IPS DF 6.9 (cell line): ENCODE measurements around the gene BCAS1.

ENCODE experiments used
- DNase-seq: peaks from one replicate; pipeline ENCODE4 v3.0.0-alpha.2; 2013; ENCODE audit warnings: low read depth, low spot score
- H3K27ac ChIP-seq: one replicate; pipeline ENCODE4 v1.5.1; 2013; ENCODE audit warnings: low read length, control low read depth
- H3K27me3 ChIP-seq: 2 replicates; pipeline ENCODE4 v1.6.1; 2013; ENCODE audit warnings: mild to moderate bottlenecking, low read length; ENCODE audit not compliant: control insufficient read depth, insufficient read depth
- H3K36me3 ChIP-seq: 2 replicates; pipeline ENCODE4 v1.6.1; 2013; ENCODE audit warnings: low read length; ENCODE audit not compliant: control insufficient read depth, insufficient read depth
- H3K4me1 ChIP-seq: 2 replicates; pipeline ENCODE4 v1.6.1; 2013; ENCODE audit warnings: low read length; ENCODE audit not compliant: control insufficient read depth, insufficient read depth
- H3K4me3 ChIP-seq: 2 replicates; pipeline ENCODE4 v1.5.1; 2013; ENCODE audit warnings: mild to moderate bottlenecking, low read length
- H3K9me3 ChIP-seq: 2 replicates; pipeline ENCODE4 v1.6.1; 2013; ENCODE audit warnings: low read length, inconsistent platforms; ENCODE audit not compliant: control insufficient read depth, insufficient read depth
- WGBS: extraction: QIAGEN DNeasy Blood & Tissue Kit; methylation state at CpG from one replicate; pipeline ENCODE4 v1.1.7; 2013; ENCODE audit warnings: mixed read lengths, missing lambda C conversion rate; ENCODE audit not compliant: insufficient read length, insufficient coverage; 5-methylcytosine and 5-hydroxymethylcytosine counted together

Gene BCAS1

GRCh38 chr20:54110457-54110856, 40.1 kb upstream of the BCAS1 start:
- H3K36me3 ChIP-seq: no peaks in the 10 kb centered on the region
- no peak for DNase-seq
- no peaks in the 10 kb centered on the region for H3K27me3 ChIP-seq
- H3K4me3 ChIP-seq: no peak overlapping the region
- no peaks in the 10 kb centered on the region; the same call in 1 of the 2 replicates for H3K9me3 ChIP-seq
- no peaks in the 10 kb centered on the region for H3K4me1 ChIP-seq
- H3K27ac ChIP-seq: no peak overlapping the region
- no CpG with 5 or more reads among the region's 3 CpGs for WGBS

- Histone ChIP-seq H3K9me3 (no peaks in the 10 kb centered on the region; the same call in 1 of the 2 replicates), H3K36me3 (no peaks in the 10 kb centered on the region), H3K4me1 (no peaks in the 10 kb centered on the region), H3K4me3 (no peak overlapping the region), H3K27me3 (no peaks in the 10 kb centered on the region), H3K27ac (no peak overlapping the region)
- no peak for DNase-seq
Measured at GRCh38 chr20:54110041-54110440, 39.6 kb upstream of the BCAS1 start.

GRCh38 chr20:54108817-54109216, 38.4 kb upstream of the BCAS1 start:
- H3K27ac ChIP-seq: no peak overlapping the region
- H3K27me3 ChIP-seq: no peaks in the 10 kb centered on the region
- no peaks in the 10 kb centered on the region for H3K36me3 ChIP-seq
- H3K9me3 ChIP-seq: no peaks in the 10 kb centered on the region; the same call in 1 of the 2 replicates
- H3K4me3 ChIP-seq: no peak overlapping the region
- DNase-seq: no peak
- no peaks in the 10 kb centered on the region for H3K4me1 ChIP-seq
- WGBS: 100% methylated on average over 1 of the region's 1 CpG

GRCh38 chr20:54108326-54108642, 37.9 kb upstream of the BCAS1 start:
- Histone ChIP-seq H3K27ac (no peak overlapping the region), H3K9me3 (no peaks in the 10 kb centered on the region; the same call in 1 of the 2 replicates), H3K36me3 (no peaks in the 10 kb centered on the region), H3K27me3 (no peaks in the 10 kb centered on the region), H3K4me3 (no peak overlapping the region), H3K4me1 (no peaks in the 10 kb centered on the region)
- DNase-seq: no peak

GRCh38 chr20:54107600-54108325, 37.4 kb upstream of the BCAS1 start:
- no peak overlapping the region for H3K27ac ChIP-seq

GRCh38 chr20:54107181-54107580, 36.8 kb upstream of the BCAS1 start:
- no peak for DNase-seq
- no peaks in the 10 kb centered on the region for H3K27me3 ChIP-seq
- H3K36me3 ChIP-seq: no peaks in the 10 kb centered on the region
- no peak overlapping the region for H3K4me3 ChIP-seq
- H3K4me1 ChIP-seq: no peaks in the 10 kb centered on the region
- no CpG with 5 or more reads among the region's 2 CpGs for WGBS
- H3K27ac ChIP-seq: no peak overlapping the region
- H3K9me3 ChIP-seq: no peaks in the 10 kb centered on the region; the same call in 1 of the 2 replicates

More at GRCh38 chr20:54107600-54108325, 37.4 kb upstream of the BCAS1 start:
- Histone ChIP-seq H3K4me1 (no peaks in the 10 kb centered on the region), H3K36me3 (no peaks in the 10 kb centered on the region), H3K27me3 (no peaks in the 10 kb centered on the region), H3K4me3 (no peak overlapping the region), H3K9me3 (no peaks in the 10 kb centered on the region; the same call in 1 of the 2 replicates)
- WGBS: no CpG with 5 or more reads among the region's 7 CpGs
- no peak for DNase-seq

- DNase-seq: no peak
- no peaks in the 10 kb centered on the region for H3K36me3 ChIP-seq
- no peaks in the 10 kb centered on the region for H3K27me3 ChIP-seq
- no peaks in the 10 kb centered on the region for H3K9me3 ChIP-seq
- no peak overlapping the region for H3K4me3 ChIP-seq
- H3K27ac ChIP-seq: no peak overlapping the region
- no CpG with 5 or more reads among the region's 4 CpGs for WGBS
- no peaks in the 10 kb centered on the region for H3K4me1 ChIP-seq
Measured at GRCh38 chr20:54106162-54106561, 35.8 kb upstream of the BCAS1 start.

- no peaks in the 10 kb centered on the region for H3K27me3 ChIP-seq
Measured at GRCh38 chr20:54105653-54106052, 35.3 kb upstream of the BCAS1 start.

GRCh38 chr20:54104781-54105180, 34.4 kb upstream of the BCAS1 start:
- H3K27ac ChIP-seq: no peak overlapping the region
- WGBS: no CpG with 5 or more reads among the region's 4 CpGs

More at GRCh38 chr20:54105653-54106052, 35.3 kb upstream of the BCAS1 start:
- no CpG with 5 or more reads among the region's 4 CpGs for WGBS
- Histone ChIP-seq H3K36me3 (no peaks in the 10 kb centered on the region), H3K4me3 (no peak overlapping the region), H3K4me1 (no peaks in the 10 kb centered on the region), H3K9me3 (no peaks in the 10 kb centered on the region), H3K27ac (no peak overlapping the region)
- no peak for DNase-seq

GRCh38 chr20:54103762-54104600, 33.6 kb upstream of the BCAS1 start:
- Histone ChIP-seq H3K4me1 (no peaks in the 10 kb centered on the region), H3K27me3 (no peaks in the 10 kb centered on the region), H3K27ac (no peak overlapping the region), H3K36me3 (no peaks in the 10 kb centered on the region), H3K9me3 (no peaks in the 10 kb centered on the region), H3K4me3 (no peak overlapping the region)
- DNase-seq: no peak
- no CpG with 5 or more reads among the region's 6 CpGs for WGBS

More at GRCh38 chr20:54104781-54105180, 34.4 kb upstream of the BCAS1 start:
- no peak overlapping the region for H3K4me3 ChIP-seq
- H3K36me3 ChIP-seq: no peaks in the 10 kb centered on the region
- no peak for DNase-seq
- H3K27me3 ChIP-seq: no peaks in the 10 kb centered on the region
- no peaks in the 10 kb centered on the region for H3K9me3 ChIP-seq
- H3K4me1 ChIP-seq: no peaks in the 10 kb centered on the region
